ENCODE data around the gene AMIGO2. TPM values are rescaled to one million over a fixed set of nuclear protein-coding genes. Genes with fewer than 3 reads are reported as not detected.

The AMIGO2 gene
- total RNA-seq, 2 donors from 2014 or later = 2.6 to 4.0 TPM

GRCh38 chr12:47111854-47112253 is 32.1 kb upstream of the AMIGO2 start:
- H3K4me1 ChIP-seq = peaks cover 2% of the 10 kb centered on the region
- DNase-seq (no peak), ATAC-seq (no peak)
- no peak overlapping the region for H3K4me3 ChIP-seq
- 85 to 94% methylated on average over 4 to 6 of the region's 6 CpGs for WGBS, 2 donors
- intact Hi-C loops (cut with DNase I) = no loop called here
- no peaks in the 10 kb centered on the region for H3K27me3 ChIP-seq
- no peaks in the 10 kb centered on the region for H3K9me3 ChIP-seq
- no peak overlapping the region for H3K27ac ChIP-seq
- H3K36me3 ChIP-seq (replicated peaks in 1 of 2; ENCODE audit: insufficient read depth in 1 of 2, low read depth in 2 of 2) = no peaks in the 10 kb centered on the region
- TF ChIP-seq CTCF (IDR thresholded peaks at IDR 0.05) = no peak
- no peak for TF ChIP-seq POLR2A (IDR thresholded peaks at IDR 0.05)

- 86 to 99% methylated on average over 2 of the region's 2 CpGs for WGBS, 2 donors
- DNase-seq (no peak), ATAC-seq (no peak)
- TF ChIP-seq POLR2A (IDR thresholded peaks at IDR 0.05) (no peak), CTCF (IDR thresholded peaks at IDR 0.05) (no peak)
- no peak overlapping the region for H3K4me3 ChIP-seq
- no peak overlapping the region for H3K27ac ChIP-seq
- no peaks in the 10 kb centered on the region for H3K9me3 ChIP-seq
- H3K4me1 ChIP-seq = peaks cover 7% of the 10 kb centered on the region
- intact Hi-C loops (cut with DNase I) = no loop called here
- no peaks in the 10 kb centered on the region for H3K27me3 ChIP-seq
- no peaks in the 10 kb centered on the region for H3K36me3 ChIP-seq (replicated peaks in 1 of 2; ENCODE audit: insufficient read depth in 1 of 2, low read depth in 2 of 2)
Observed at GRCh38 chr12:47111392-47111778, 31.6 kb upstream of the AMIGO2 start.

- 88 to 90% methylated on average over 2 of the region's 2 CpGs for WGBS, 2 donors
- ATAC-seq = no peak
- DNase-seq = no peak
Observed at GRCh38 chr12:47110718-47111391, 31.1 kb upstream of the AMIGO2 start.

GRCh38 chr12:47110011-47110541 is 30.3 kb upstream of the AMIGO2 start:
- H3K4me3 ChIP-seq = no peak overlapping the region
- H3K4me1 ChIP-seq = peaks cover 18% of the 10 kb centered on the region
- ATAC-seq (no peak), DNase-seq (no peak)
- no peaks in the 10 kb centered on the region for H3K27me3 ChIP-seq
- no peaks in the 10 kb centered on the region for H3K36me3 ChIP-seq (replicated peaks in 1 of 2; ENCODE audit: insufficient read depth in 1 of 2, low read depth in 2 of 2)
- no peaks in the 10 kb centered on the region for H3K9me3 ChIP-seq
- H3K27ac ChIP-seq = no peak overlapping the region
- intact Hi-C loops (cut with DNase I) = no loop called here
- 64 to 89% methylated on average over 2 of the region's 2 CpGs for WGBS, 2 donors
- TF ChIP-seq POLR2A (IDR thresholded peaks at IDR 0.05) = no peak
- no peak for TF ChIP-seq CTCF (IDR thresholded peaks at IDR 0.05)

More at GRCh38 chr12:47110718-47111391, 31.1 kb upstream of the AMIGO2 start:
- TF ChIP-seq CTCF (IDR thresholded peaks at IDR 0.05) = no peak
- no peak for TF ChIP-seq POLR2A (IDR thresholded peaks at IDR 0.05)
- Histone ChIP-seq H3K9me3 (no peaks in the 10 kb centered on the region), H3K4me1 (peaks cover 10% of the 10 kb centered on the region), H3K27me3 (no peaks in the 10 kb centered on the region), H3K4me3 (no peak overlapping the region), H3K27ac (no peak overlapping the region), H3K36me3 (replicated peaks in 1 of 2; ENCODE audit: insufficient read depth in 1 of 2, low read depth in 2 of 2) (no peaks in the 10 kb centered on the region)
- intact Hi-C loops (cut with DNase I) = no loop called here

GRCh38 chr12:47107926-47108325 is 28.2 kb upstream of the AMIGO2 start:
- TF ChIP-seq POLR2A (IDR thresholded peaks at IDR 0.05) (no peak), CTCF (IDR thresholded peaks at IDR 0.05) (no peak)
- H3K27ac ChIP-seq = no peak overlapping the region
- no peaks in the 10 kb centered on the region for H3K9me3 ChIP-seq
- no peaks in the 10 kb centered on the region for H3K27me3 ChIP-seq
- peaks cover 18% of the 10 kb centered on the region for H3K4me1 ChIP-seq
- ATAC-seq (no peak), DNase-seq (no peak)
- no peaks in the 10 kb centered on the region for H3K36me3 ChIP-seq (replicated peaks in 1 of 2; ENCODE audit: insufficient read depth in 1 of 2, low read depth in 2 of 2)
- H3K4me3 ChIP-seq = no peak overlapping the region
- intact Hi-C loops (cut with DNase I) = no loop called here

All from body of pancreas (tissue), 4 donors.